ENCODE measurements around the gene RND3. TPM values are rescaled to one million over a fixed set of nuclear protein-coding genes. Genes with fewer than 3 reads are reported as not detected.
A peak's percentile ranks its signal among the peaks of the same experiment; 100 is the strongest.

Gene RND3
- polyA plus RNA-seq, 4 donors: 14.8 to 36.2 (median 24.5) TPM

DNA sequence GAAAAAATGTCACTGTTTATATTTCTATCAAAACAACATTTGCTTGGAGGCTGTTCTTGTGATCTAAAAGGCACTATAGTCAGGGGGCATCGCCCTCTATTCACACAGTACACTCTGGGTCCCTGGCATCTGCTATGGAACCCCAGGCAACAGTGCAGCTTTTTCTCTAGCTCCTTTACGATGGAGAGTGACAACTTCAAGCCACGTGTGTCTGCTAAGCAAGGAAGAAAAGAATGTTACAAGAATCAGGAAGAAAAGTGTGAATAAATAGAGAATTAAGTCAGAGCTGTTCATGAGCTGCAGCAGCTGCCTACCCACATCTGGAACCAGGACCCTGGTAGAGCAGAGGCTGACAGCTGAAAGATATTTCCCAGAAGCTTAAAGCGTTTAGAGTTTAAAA lies 11.2 kb downstream of the RND3 start:
- no peak for DNase-seq
- Histone ChIP-seq H3K9me3 (ENCODE audit: control insufficient read depth in 2 of 2, insufficient read depth in 1 of 2, low read depth in 1 of 2, low read length in 1 of 2) (no peaks in the 10 kb centered on the region), H3K4me3 (ENCODE audit: low read depth in 1 of 3, low read length in 3 of 3) (no peak overlapping the region), H3K27ac (ENCODE audit: low read depth in 1 of 3, low read length in 2 of 3) (peak overlapping the region; percentile 47 to 94 (median 75)), H3K36me3 (ENCODE audit: control insufficient read depth in 3 of 3, insufficient read depth in 2 of 3, low read depth in 1 of 3, low read length in 3 of 3) (peaks cover 0 to 7% (median 0%) of the 10 kb centered on the region in 3 donors), H3K4me1 (ENCODE audit: control insufficient read depth in 3 of 3, insufficient read depth in 2 of 3, low read depth in 1 of 3, low read length in 2 of 3) (peaks cover 10 to 70% (median 24%) of the 10 kb centered on the region in 3 donors), H3K27me3 (ENCODE audit: control insufficient read depth in 3 of 3, insufficient read depth in 3 of 3, low read length in 3 of 3) (no peaks in the 10 kb centered on the region)
- FAIRE-seq: no peak
- 35 to 48% (median 36%) methylated on average over 4 of the region's 4 CpGs for WGBS, 3 donors

DNA sequence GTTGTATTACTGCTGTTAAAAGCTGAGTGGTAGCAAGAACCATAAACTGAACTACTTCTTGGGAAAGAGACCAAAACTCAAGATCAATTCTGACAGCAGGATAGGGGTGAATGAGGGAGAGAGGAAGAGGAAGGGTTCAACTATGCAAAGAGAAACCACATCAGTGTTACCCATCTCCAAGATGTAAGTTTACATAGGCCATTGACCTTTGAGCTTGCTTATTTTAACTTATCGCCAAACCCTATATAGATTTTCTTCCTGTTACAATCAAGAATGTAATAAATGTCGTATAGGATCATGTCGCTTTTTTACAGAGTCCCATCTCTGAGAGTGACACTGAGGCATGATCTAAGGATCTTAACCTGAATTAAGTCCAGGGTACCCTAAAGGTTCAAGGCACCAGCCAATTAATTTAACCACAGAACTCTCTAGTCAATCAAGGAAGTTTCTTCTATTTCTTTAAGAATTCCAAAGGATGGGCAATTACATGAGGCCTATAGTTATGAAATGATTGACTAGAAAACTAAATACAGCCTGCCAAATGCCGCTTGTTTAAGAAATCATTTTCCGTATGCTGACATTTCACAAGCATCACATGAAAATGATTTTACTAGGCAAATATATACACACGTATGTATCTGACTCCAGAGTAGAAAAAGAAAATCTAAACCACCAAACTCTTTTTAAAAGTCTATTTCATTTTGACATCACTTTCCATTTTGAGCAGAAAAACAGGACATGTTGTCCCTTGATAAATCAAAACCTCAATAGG lies 11.8 kb downstream of the RND3 start:
- H3K27ac ChIP-seq (ENCODE audit: low read depth in 1 of 3, low read length in 2 of 3): peak overlapping the region; percentile 59 to 94 (median 77)
- H3K4me3 ChIP-seq (ENCODE audit: low read depth in 1 of 3, low read length in 3 of 3): no peak overlapping the region
- peaks cover 10 to 67% (median 22%) of the 10 kb centered on the region in 3 donors for H3K4me1 ChIP-seq (ENCODE audit: control insufficient read depth in 3 of 3, insufficient read depth in 2 of 3, low read depth in 1 of 3, low read length in 2 of 3)
- FAIRE-seq (no peak), DNase-seq (peak; percentile 60 to 74)
- no peaks in the 10 kb centered on the region for H3K27me3 ChIP-seq (ENCODE audit: control insufficient read depth in 3 of 3, insufficient read depth in 3 of 3, low read length in 3 of 3)
- peaks cover 0 to 5% (median under 1%) of the 10 kb centered on the region in 3 donors for H3K36me3 ChIP-seq (ENCODE audit: control insufficient read depth in 3 of 3, insufficient read depth in 2 of 3, low read depth in 1 of 3, low read length in 3 of 3)
- H3K9me3 ChIP-seq (ENCODE audit: control insufficient read depth in 2 of 2, insufficient read depth in 1 of 2, low read depth in 1 of 2, low read length in 1 of 2): no peaks in the 10 kb centered on the region
- 21 to 60% (median 36%) methylated on average over 6 of the region's 6 CpGs for WGBS, 3 donors

DNA sequence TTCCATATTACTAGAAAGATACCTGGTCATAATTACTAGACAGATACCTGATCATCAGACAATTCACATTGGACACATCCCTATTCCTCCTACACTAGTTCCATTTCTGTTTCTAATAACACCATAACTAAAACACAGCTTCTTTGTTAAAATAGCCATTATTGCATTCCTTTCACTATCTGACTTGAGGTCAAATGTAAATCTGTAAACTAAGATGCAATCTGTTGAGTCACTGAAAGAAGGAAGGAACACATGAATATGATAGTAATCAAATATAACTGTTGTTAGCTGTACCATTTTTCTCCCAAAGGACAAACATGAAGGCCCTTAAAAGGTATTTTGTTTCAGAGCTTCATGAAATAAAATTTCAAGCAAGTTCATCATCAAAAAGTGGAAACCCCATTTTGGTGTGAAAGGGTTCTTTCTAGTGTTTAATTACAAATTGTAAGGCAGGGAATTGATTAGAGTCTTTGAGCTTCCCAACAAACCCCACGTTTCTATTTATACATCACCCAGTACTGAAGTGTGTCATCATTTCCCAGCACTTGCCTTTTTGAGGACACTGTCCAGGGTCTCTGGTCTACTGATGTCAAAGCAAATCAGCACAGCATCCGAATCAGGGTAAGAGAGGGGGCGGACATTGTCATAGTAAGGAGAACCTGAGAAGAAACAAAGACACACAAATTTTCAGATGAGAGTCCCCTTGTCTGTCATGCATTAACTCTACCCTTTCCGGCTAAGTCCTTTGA lies 13.0 kb downstream of the RND3 start:
- no peak overlapping the region for H3K4me3 ChIP-seq (ENCODE audit: low read depth in 1 of 3, low read length in 3 of 3)
- peaks cover 0 to 10% (median 9%) of the 10 kb centered on the region in 3 donors for H3K36me3 ChIP-seq (ENCODE audit: control insufficient read depth in 3 of 3, insufficient read depth in 2 of 3, low read depth in 1 of 3, low read length in 3 of 3)
- peak overlapping the region; percentile 59 to 94 (median 77) for H3K27ac ChIP-seq (ENCODE audit: low read depth in 1 of 3, low read length in 2 of 3)
- H3K27me3 ChIP-seq (ENCODE audit: control insufficient read depth in 3 of 3, insufficient read depth in 3 of 3, low read length in 3 of 3): no peaks in the 10 kb centered on the region
- FAIRE-seq (no peak), DNase-seq (no peak)
- H3K9me3 ChIP-seq (ENCODE audit: control insufficient read depth in 2 of 2, insufficient read depth in 1 of 2, low read depth in 1 of 2, low read length in 1 of 2): no peaks in the 10 kb centered on the region
- WGBS, 3 donors: 80 to 84% (median 83%) methylated on average over 4 of the region's 4 CpGs
- H3K4me1 ChIP-seq (ENCODE audit: control insufficient read depth in 3 of 3, insufficient read depth in 2 of 3, low read depth in 1 of 3, low read length in 2 of 3): peaks cover 10 to 67% (median 22%) of the 10 kb centered on the region in 3 donors

DNA sequence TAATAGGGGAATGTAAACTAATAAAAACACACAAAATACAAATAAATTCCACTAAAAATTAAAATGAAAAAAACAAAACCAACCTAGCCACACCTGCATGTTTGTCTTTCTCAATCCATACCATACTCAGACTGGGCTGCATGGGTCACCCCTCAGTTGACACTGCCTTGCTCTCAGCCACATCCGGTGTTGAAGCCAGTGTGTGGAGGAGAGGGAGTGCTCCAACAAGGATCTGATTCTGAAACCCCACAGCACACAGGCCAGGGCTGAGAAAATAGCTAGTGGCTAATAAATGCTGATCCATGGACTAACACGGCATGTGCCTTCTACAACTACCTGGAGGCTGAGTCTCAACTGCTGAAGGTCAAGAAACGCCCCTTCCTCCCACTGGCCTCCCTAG lies 13.7 kb downstream of the RND3 start:
- Histone ChIP-seq H3K4me3 (ENCODE audit: low read depth in 1 of 3, low read length in 3 of 3) (no peak overlapping the region), H3K27me3 (ENCODE audit: control insufficient read depth in 3 of 3, insufficient read depth in 3 of 3, low read length in 3 of 3) (no peaks in the 10 kb centered on the region), H3K4me1 (ENCODE audit: control insufficient read depth in 3 of 3, insufficient read depth in 2 of 3, low read depth in 1 of 3, low read length in 2 of 3) (peaks cover 8 to 60% (median 20%) of the 10 kb centered on the region in 3 donors), H3K36me3 (ENCODE audit: control insufficient read depth in 3 of 3, insufficient read depth in 2 of 3, low read depth in 1 of 3, low read length in 3 of 3) (peaks cover 0 to 12% (median 10%) of the 10 kb centered on the region in 3 donors), H3K27ac (ENCODE audit: low read depth in 1 of 3, low read length in 2 of 3) (peak overlapping the region; percentile 62 to 94 (median 73)), H3K9me3 (ENCODE audit: control insufficient read depth in 2 of 2, insufficient read depth in 1 of 2, low read depth in 1 of 2, low read length in 1 of 2) (no peaks in the 10 kb centered on the region)
- DNase-seq (no peak), FAIRE-seq (no peak)
- 89 to 92% (median 91%) methylated on average over 3 of the region's 3 CpGs for WGBS, 3 donors

DNA sequence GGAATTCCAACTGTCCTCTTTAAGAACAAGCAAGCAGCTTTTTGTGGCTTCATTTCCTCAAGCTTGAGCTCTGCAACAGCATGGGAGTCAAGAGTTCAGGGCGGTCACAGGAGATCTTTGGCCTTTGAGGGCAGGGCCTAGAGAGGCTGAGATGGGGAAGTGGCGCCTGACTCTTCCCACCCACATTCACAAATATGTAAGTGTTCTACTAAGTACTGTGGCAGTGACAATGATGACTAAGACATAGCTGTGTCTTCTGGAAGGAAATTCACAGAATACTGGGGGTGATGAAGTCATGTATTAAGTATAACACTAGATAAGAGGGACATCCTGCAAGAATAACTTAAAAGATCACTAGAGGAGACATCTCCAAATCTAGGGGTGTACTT lies 15.0 kb downstream of the RND3 start:
- DNase-seq (peak; percentile 91 to 97), FAIRE-seq (no peak)
- peak overlapping the region; percentile 72 to 94 (median 81) for H3K27ac ChIP-seq (ENCODE audit: low read depth in 1 of 3, low read length in 2 of 3)
- no peak overlapping the region for H3K4me3 ChIP-seq (ENCODE audit: low read depth in 1 of 3, low read length in 3 of 3)
- peaks cover 7 to 50% (median 20%) of the 10 kb centered on the region in 3 donors for H3K4me1 ChIP-seq (ENCODE audit: control insufficient read depth in 3 of 3, insufficient read depth in 2 of 3, low read depth in 1 of 3, low read length in 2 of 3)
- no peaks in the 10 kb centered on the region for H3K27me3 ChIP-seq (ENCODE audit: control insufficient read depth in 3 of 3, insufficient read depth in 3 of 3, low read length in 3 of 3)
- 14 to 27% (median 27%) methylated on average over 2 of the region's 2 CpGs for WGBS, 3 donors
- H3K36me3 ChIP-seq (ENCODE audit: control insufficient read depth in 3 of 3, insufficient read depth in 2 of 3, low read depth in 1 of 3, low read length in 3 of 3): peaks cover 0 to 15% (median 12%) of the 10 kb centered on the region in 3 donors
- no peaks in the 10 kb centered on the region for H3K9me3 ChIP-seq (ENCODE audit: control insufficient read depth in 2 of 2, insufficient read depth in 1 of 2, low read depth in 1 of 2, low read length in 1 of 2)

DNA sequence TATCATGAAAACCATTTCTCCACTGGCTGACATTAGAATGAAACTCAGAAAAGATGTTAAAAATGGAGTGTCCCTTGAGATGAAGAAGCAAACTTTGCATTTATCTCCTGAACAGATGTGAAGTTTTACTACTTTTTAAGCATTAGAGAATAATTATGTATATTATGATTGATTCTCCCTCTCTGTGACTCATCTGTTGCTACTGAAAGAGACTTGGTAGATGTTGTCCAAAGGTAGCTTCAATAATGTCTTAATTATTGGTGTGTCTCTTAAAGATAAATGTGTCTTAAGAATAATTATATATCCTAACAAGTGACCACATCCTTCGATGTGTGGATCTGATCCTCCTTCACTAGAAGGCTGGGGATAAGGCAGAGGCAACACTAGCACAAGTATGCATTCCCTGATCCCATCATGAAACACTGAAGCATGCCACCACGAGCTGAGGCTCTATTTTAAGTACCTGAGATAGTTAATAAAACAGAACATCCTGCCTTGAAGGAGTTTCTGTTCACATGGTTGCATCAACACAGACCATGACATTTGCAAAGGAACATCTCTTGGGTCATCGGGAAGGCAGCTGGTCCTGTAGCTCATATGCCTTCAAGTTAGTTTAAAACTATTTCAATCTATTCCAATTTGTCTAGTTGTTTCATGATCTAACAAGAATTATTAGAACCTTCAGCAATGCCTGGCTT lies 15.5 kb downstream of the RND3 start:
- H3K36me3 ChIP-seq (ENCODE audit: control insufficient read depth in 3 of 3, insufficient read depth in 2 of 3, low read depth in 1 of 3, low read length in 3 of 3): peaks cover 0 to 15% (median 12%) of the 10 kb centered on the region in 3 donors
- WGBS, 3 donors: 64 to 66% (median 66%) methylated on average over 3 of the region's 3 CpGs
- no peaks in the 10 kb centered on the region for H3K9me3 ChIP-seq (ENCODE audit: control insufficient read depth in 2 of 2, insufficient read depth in 1 of 2, low read depth in 1 of 2, low read length in 1 of 2)
- FAIRE-seq (no peak), DNase-seq (no peak)
- peaks cover 7 to 45% (median 20%) of the 10 kb centered on the region in 3 donors for H3K4me1 ChIP-seq (ENCODE audit: control insufficient read depth in 3 of 3, insufficient read depth in 2 of 3, low read depth in 1 of 3, low read length in 2 of 3)
- H3K27ac ChIP-seq (ENCODE audit: low read depth in 1 of 3, low read length in 2 of 3): peak overlapping the region; percentile 72 to 94 (median 74)
- H3K4me3 ChIP-seq (ENCODE audit: low read depth in 1 of 3, low read length in 3 of 3): no peak overlapping the region
- no peaks in the 10 kb centered on the region for H3K27me3 ChIP-seq (ENCODE audit: control insufficient read depth in 3 of 3, insufficient read depth in 3 of 3, low read length in 3 of 3)

DNA sequence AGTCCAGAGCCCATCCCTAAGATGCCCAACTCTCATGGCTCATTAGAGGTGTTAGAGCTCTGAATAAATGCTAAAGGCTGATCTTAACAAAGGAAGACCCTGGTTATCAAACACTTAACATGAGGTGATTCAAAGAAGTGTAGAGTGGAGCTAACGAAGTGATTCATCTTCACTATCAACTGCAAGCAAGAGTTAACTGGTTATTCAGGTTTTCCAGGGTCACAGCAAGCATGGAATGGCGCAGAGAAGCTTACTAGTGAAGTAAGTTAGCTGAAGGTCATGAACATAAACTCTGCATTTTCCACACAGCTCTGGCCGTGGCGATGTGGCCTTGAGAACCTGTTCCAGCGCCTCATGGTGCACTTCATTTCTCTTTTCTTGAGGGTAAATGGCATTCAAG lies 17.0 kb downstream of the RND3 start:
- 86 to 88% (median 86%) methylated on average over 5 of the region's 5 CpGs for WGBS, 3 donors
- no peaks in the 10 kb centered on the region for H3K9me3 ChIP-seq (ENCODE audit: control insufficient read depth in 2 of 2, insufficient read depth in 1 of 2, low read depth in 1 of 2, low read length in 1 of 2)
- DNase-seq (peak in 1 of 2 donors; percentile 32), FAIRE-seq (no peak)
- H3K4me1 ChIP-seq (ENCODE audit: control insufficient read depth in 3 of 3, insufficient read depth in 2 of 3, low read depth in 1 of 3, low read length in 2 of 3): peaks cover 3 to 30% (median 16%) of the 10 kb centered on the region in 3 donors
- H3K27ac ChIP-seq (ENCODE audit: low read depth in 1 of 3, low read length in 2 of 3): no peak overlapping the region
- H3K27me3 ChIP-seq (ENCODE audit: control insufficient read depth in 3 of 3, insufficient read depth in 3 of 3, low read length in 3 of 3): no peaks in the 10 kb centered on the region
- no peak overlapping the region for H3K4me3 ChIP-seq (ENCODE audit: low read depth in 1 of 3, low read length in 3 of 3)
- peaks cover 0 to 15% (median 12%) of the 10 kb centered on the region in 3 donors for H3K36me3 ChIP-seq (ENCODE audit: control insufficient read depth in 3 of 3, insufficient read depth in 2 of 3, low read depth in 1 of 3, low read length in 3 of 3)

DNA sequence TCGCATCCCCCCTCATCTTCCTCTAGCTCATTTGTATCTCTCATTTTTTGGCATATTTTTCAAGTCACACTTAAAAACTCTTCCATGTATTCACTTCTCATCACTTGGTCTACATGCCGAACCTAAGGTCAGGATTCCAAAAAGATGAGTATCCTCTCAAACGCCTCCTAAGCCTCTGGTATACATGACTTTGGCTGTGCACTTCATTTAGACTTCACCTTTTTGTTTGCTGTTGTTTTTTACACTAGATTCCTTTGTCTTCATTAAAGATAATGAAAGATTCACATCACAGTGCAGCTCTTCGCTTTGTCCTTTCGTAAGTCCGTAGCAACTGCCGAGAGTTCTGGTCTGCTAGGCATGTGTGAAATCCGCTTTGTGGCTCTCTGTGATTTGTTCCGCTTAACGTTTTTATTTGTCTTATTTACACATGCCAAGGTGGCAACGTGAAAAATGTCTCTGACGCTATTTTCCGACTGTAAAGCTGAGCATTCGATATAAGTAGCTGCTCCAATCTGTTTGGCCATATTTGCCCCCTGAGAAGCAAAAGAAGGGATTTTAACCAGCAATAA lies 17.7 kb downstream of the RND3 start:
- H3K27ac ChIP-seq (ENCODE audit: low read depth in 1 of 3, low read length in 2 of 3): no peak overlapping the region
- no peaks in the 10 kb centered on the region for H3K27me3 ChIP-seq (ENCODE audit: control insufficient read depth in 3 of 3, insufficient read depth in 3 of 3, low read length in 3 of 3)
- FAIRE-seq: no peak
- DNase-seq: no peak
- H3K36me3 ChIP-seq (ENCODE audit: control insufficient read depth in 3 of 3, insufficient read depth in 2 of 3, low read depth in 1 of 3, low read length in 3 of 3): peaks cover 0 to 15% (median 12%) of the 10 kb centered on the region in 3 donors
- 90 to 94% (median 91%) methylated on average over 14 of the region's 14 CpGs for WGBS, 3 donors
- H3K9me3 ChIP-seq (ENCODE audit: control insufficient read depth in 2 of 2, insufficient read depth in 1 of 2, low read depth in 1 of 2, low read length in 1 of 2): no peaks in the 10 kb centered on the region
- peaks cover 0 to 24% (median 12%) of the 10 kb centered on the region in 3 donors for H3K4me1 ChIP-seq (ENCODE audit: control insufficient read depth in 3 of 3, insufficient read depth in 2 of 3, low read depth in 1 of 3, low read length in 2 of 3)
- H3K4me3 ChIP-seq (ENCODE audit: low read depth in 1 of 3, low read length in 3 of 3): no peak overlapping the region

Measured in small intestine (tissue), 7 donors.